ELR (cell line): ENCODE data around the gene MYO18B.

Experiments
- DNase-seq: peaks from one replicate; pipeline ENCODE4 v3.0.0-alpha.2; 2015; ENCODE audit warnings: low read depth

Gene MYO18B

GRCh38 chr22:25777411-25777810 lies 35.4 kb downstream of the MYO18B start:
- DNase-seq = no peak

DNA sequence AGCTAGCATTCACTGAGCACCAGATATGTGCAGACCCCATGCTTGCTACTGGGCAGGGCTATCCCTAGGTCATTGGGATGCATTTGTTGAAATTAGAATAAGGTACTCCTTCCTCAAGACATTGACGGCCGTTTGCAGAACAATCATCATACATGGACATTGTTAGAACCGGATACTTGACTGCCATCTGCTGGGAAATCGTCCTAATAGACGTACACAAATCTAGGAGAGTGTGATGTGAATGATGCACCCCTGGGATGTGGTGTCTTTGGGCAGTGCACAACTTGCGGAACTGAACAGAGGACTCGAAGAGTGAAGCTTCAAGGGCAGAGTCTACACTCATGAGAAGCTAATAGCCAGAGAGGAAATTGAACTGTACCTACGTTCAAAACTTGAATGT lies 35.9 kb downstream of the MYO18B start:
- peak; percentile 70 for DNase-seq

DNA sequence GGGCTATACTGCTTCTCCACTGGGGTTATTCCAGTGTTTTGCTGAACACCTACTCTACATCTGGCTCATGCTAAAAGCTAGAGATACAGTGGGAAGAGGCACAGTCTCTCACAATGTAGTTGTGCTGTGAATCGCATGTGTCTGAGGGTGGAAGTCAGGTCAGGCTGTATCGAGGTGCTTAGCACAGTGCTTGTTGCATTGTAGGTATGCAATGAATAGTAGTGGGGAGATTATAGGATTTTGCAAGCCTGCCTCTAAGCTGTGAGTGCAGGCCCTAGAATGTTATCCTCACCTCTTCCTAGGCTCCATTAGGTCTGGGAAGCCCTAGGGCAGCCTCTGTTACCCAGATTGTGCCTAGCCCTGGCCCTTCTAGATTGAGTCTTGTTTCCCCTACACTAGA lies 37.4 kb downstream of the MYO18B start:
- DNase-seq = no peak

GRCh38 chr22:25779890-25780289 lies 37.9 kb downstream of the MYO18B start:
- no peak for DNase-seq

DNA sequence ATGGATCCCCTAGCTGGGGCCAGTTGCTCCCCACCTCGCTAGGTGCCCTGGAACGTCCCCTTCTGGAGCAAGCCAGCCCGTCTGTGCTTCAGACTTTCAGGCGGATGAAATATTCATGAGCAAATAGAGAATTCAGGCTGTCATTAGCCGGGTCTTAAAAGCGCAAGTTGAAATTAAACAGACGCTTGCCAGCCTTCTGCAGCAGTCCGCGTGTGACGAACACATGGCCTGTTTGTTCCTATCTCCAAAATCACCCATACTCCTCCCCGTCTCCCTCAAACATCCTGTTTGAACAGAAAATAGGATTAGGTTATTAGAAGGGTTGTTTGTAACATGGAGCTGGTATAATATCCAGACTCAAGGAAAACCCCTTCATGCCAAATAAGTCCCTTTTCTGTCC lies 38.7 kb downstream of the MYO18B start:
- DNase-seq = no peak

DNA sequence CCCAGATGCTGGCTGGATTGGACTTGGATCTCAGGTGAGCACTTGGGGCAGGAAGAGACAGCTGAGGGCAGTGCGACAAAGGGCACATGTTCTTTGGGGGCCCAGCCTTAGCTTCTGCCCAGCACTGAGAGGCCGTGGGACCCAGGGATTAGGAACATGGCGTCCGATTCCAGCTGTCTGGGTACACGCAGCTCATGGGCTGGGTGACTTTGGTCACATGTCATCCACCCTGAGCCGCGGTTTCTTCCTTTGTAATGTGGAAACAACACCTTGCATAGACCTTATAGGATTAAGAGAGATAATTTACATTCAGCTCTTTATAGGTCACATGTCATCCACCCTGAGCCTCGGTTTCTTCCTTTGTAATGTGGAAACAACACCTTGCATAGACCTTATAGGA lies 39.8 kb downstream of the MYO18B start:
- DNase-seq = no peak

DNA sequence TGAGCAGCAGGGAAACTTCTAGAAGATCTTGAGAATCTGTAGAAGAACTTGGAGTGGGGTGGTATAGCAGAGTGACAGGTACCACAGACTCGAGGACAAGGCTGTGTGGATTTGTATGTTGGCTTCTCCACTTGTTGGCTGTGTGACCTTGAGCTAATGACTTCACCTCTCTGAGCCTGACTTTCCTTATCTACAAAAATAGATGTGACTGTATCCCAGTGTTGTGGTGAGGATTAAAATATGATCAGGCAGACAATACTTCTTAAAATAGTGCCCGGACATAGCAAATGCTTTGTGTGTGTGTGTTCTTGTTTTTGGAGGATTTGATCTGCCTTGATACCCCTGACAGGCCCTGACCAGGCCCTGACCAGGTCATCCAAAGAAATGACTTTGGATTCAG lies 40.8 kb downstream of the MYO18B start:
- DNase-seq = no peak

DNA sequence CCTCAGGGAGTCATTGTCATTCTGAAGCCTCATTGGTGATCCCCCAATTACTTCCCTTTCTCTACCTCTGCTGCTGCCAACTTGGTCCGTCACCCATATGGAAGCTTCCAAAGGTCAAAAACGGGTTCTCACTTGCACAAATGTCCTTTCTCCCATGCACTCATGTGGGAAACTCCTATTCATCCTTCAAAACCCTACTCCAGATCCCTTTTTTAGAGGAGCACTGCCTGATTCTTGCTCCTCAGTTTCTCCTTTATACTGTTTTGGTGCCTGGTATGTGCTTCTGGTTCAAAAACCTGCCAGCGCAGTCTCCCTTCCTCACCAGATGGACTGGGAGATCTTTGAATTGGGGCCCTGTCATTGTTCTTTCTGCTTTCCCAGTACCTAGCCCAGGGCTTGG lies 41.9 kb downstream of the MYO18B start:
- no peak for DNase-seq

DNA sequence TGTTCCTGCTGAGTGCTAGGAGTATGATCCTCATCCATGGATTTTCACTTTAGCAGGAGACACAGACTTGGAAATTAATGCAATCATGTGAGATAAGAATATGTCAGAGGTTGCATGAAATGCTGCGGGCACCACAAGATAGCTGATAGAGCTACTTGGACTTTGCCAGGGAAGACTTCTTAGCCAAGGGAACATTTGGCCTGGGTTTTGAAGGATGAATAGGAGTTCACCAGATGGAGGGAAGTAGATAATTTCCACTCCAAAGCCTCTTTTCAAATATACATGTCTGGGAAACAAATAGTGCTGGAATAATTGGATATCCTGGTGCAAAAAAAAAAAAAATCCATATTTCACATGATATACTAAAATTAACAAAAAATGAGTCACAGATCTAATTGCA lies 44.2 kb downstream of the MYO18B start:
- DNase-seq = no peak

DNA sequence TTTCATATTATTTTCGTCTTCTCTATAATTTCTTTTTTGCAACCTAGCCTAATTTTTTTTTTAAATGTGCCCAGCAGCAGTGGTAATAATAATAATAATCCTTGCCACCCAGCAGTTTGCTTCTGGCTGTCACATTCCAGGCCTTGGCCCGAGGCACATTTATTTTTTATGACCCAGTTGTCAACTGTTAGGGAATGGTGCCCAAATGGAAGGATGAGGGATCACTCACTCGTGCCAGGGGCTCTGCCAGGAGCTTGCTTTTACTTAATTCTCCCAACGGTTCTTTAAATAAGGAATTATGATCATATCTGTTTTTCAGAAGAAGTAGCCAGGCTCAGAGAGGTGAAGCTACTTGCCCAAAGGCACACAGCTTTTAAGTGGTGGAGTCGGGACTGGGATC lies 49.6 kb downstream of the MYO18B start:
- DNase-seq = no peak

DNA sequence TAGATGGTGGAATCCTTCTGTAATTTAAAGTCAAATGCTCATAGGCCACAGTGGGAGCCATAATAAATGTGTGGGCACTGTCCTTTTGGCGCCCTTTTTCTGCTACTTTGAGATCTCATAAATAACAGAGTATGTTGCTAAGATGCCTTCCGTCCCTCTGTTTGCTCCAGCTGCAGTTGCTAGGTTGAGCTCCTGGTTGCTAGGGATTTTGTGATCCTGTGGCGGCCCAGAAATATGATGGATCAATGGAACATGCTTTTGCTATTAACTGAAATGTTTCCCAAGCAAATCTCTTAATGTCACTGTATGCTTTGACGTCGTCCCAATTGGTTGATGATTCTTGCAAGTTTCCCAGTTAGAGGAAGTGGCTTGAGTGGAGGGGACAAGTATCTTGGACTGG lies 53.5 kb downstream of the MYO18B start:
- no peak for DNase-seq

- no peak for DNase-seq
These were observed 55.7 kb downstream of the MYO18B start for GRCh38 chr22:25797498-25798290.

DNA sequence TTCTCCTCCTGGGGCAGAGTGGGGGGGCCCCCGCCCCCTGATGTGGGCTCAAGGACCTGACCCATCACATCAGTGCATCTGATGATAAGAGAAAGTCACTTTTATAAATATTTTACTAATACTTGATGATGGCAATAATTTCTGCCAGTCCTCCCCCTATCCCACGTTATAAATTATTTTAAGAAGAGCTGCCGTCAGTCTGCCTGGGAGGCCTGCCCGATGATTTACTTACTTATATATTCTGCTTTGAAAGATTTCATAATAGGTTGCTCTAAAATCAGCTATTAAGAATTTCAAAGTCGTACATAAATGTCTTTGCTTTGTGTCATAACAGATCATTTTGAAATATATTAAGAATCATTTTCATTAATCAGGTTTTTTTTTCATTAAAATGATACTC lies 58.8 kb downstream of the MYO18B start:
- DNase-seq = no peak

GRCh38 chr22:25802018-25802417 lies 60.0 kb downstream of the MYO18B start:
- no peak for DNase-seq

DNA sequence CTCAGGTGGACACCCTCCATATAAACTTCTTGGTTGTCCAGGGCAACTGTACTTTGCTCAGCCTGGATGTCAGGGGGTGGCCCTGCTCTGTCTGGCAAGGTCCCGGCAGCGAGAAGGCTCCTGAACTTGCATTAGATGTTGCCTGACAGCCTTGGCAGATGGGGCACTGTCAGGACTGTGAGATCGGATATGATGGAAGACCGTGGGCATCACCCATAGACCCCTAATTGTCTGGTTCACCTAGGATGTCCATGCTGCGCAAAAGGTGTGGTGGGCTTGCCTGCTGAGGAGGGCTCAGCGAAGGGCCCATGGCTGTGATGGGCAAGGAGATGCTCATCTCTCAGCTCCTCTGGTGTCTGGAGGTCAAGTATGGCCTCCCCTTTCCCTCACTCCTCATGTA lies 62.7 kb downstream of the MYO18B start:
- no peak for DNase-seq

DNA sequence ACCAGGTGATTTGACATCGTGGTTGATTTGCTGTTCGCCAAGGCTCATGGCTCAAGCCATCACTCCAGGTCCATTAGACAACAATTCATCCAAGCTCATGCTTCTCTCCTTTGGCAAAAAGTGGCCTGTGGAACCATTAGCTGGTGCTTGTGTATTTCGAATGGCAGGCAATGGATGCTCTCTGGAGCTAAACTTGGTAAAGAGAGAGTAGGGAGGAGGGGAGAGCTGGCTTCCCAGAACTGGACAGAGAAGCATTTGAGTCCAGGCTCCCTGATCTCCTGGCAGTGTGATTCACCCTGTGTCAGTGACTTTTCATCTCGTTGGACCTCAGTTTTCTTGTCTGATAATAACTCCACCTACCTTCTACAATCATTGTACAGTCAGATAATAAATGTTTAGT lies 64.6 kb downstream of the MYO18B start:
- DNase-seq = no peak

- DNase-seq = no peak
These were observed 72.7 kb downstream of the MYO18B start for GRCh38 chr22:25814685-25815084.

GRCh38 chr22:25815561-25815960 lies 73.6 kb downstream of the MYO18B start:
- DNase-seq = no peak

GRCh38 chr22:25816522-25817059 lies 74.6 kb downstream of the MYO18B start:
- no peak for DNase-seq

- DNase-seq = no peak
These were observed 75.3 kb downstream of the MYO18B start for GRCh38 chr22:25817092-25817943.

DNA sequence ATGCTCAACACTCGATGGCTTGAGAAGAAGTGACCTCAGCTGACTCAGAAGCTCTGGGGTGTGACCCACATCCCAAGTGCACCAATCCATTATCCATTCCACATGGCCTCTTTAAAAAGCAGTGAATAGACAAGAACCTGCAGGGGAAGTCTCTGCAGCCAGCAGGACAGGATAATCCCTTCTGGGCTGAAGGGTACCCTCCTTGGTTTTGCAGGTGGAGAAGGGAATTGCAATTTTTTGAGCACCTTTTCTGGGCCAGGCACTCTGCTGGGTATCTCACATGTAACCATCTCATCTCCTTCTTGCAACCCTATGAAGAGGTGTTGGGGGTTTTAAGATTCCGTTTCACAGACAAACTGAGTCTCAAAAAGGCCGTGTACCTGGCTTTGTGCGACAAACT lies 76.6 kb downstream of the MYO18B start:
- DNase-seq = no peak

- DNase-seq = no peak
These were observed 80.4 kb downstream of the MYO18B start for GRCh38 chr22:25822344-25822743.

DNA sequence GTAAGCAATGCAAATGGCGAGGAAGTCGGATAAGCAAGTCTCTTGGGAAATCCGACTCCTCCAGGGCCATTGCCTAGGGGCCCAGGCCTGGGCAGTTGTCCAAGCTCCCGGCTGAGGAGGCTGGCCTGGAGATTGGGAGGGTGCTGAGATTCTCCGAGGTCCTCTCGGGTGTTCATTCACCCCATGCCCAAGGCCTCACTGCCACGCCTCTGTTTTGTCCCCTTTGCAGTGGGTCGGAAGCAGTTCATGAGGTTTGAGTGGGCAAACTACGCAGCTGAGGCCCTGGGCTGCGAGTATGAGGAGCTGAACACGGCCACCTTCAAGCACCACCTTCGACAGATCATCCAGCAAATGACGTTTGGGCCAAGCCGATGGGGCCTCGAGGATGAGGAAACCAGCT lies 81.3 kb downstream of the MYO18B start:
- DNase-seq = no peak
